H1 (cell line): ENCODE measurements around the gene HTR3D. TPM values are rescaled to one million over a fixed set of nuclear protein-coding genes. Genes with fewer than 3 reads are reported as not detected.

ENCODE experiments used
- BACH1 ChIP-seq: IDR thresholded peaks from 2 replicates; pipeline ENCODE4 v1.6.1; 2012; ENCODE audit warnings: low read length, improper control_type of control experiment
- CHD7 ChIP-seq: fragments of 300-600 bp; sonication (generic); IDR thresholded peaks from 2 replicates; pipeline ENCODE4 v1.7.1; 2012; ENCODE audit warnings: low read length, moderate library complexity, mild to moderate bottlenecking, inconsistent platforms; ENCODE audit not compliant: insufficient replicate concordance
- MAX ChIP-seq: IDR thresholded peaks from 2 replicates; pipeline ENCODE4 v1.6.1; 2012; ENCODE audit warnings: inconsistent platforms
- SIX5 ChIP-seq: IDR thresholded peaks from 2 replicates; pipeline ENCODE4 v1.6.1; 2011; ENCODE audit warnings: mild to moderate bottlenecking, low read depth, low read length
- SP2 ChIP-seq: IDR thresholded peaks from 2 replicates; pipeline ENCODE4 v1.6.1; 2012; ENCODE audit warnings: mild to moderate bottlenecking, low read length, inconsistent platforms
- TBP ChIP-seq: IDR thresholded peaks from 2 replicates; pipeline ENCODE4 v1.6.1; 2011; ENCODE audit warnings: low read depth, low read length, improper control_type of control experiment
- polyA plus RNA-seq, 7 experiments: library from polyadenylated mRNA; depleted of rRNA in 3 of 7; stranded (reverse) in 5 of 7; unstranded in 2 of 7; fragments of >200 nt in 5 of 7; fragments of 200-250 nt in 2 of 7; gene quantifications; 1 replicate in 5 of 7; 2 replicates in 1 of 7; 4 replicates in 1 of 7; pipeline versions ENCODE4 v1.2.1 to v1.2.3, GENCODE V29; 2011 to 2013; ENCODE audit warnings: missing spikeins in 2 of 7, mixed read lengths in 2 of 7
- total RNA-seq: library from RNA; stranded (reverse); fragmentation: NEBNext Ultra II Directional; extraction: Animal tissue kit (Norgen Biotek cat#: 25700); gene quantifications from 2 replicates; pipeline ENCODE4 v1.2.1, GENCODE V29; 2021

HTR3D gene
- total and polyA plus RNA-seq, 2 of the 8 experiments (the other 6 are each of a cell fraction or from before 2014, with no cell fraction given), result not detected

GRCh38 chr3:184011937-184012889 lies 19.3 kb upstream of the HTR3D start (continued):
- TF ChIP-seq CHD7 (no peak), MAX (no peak), BACH1 (no peak), TBP (no peak), SP2 (no peak), SIX5 (no peak)
- TF ChIP-seq, all 59 proteins: peak for 0
